ENCODE results near the gene DKC1. TPM values are rescaled to one million over a fixed set of nuclear protein-coding genes. Genes with fewer than 3 reads are reported as not detected.

Gene DKC1
- total and polyA plus RNA-seq, 2 donors from 2014 or later = 21.7 to 35.7 TPM

DNA sequence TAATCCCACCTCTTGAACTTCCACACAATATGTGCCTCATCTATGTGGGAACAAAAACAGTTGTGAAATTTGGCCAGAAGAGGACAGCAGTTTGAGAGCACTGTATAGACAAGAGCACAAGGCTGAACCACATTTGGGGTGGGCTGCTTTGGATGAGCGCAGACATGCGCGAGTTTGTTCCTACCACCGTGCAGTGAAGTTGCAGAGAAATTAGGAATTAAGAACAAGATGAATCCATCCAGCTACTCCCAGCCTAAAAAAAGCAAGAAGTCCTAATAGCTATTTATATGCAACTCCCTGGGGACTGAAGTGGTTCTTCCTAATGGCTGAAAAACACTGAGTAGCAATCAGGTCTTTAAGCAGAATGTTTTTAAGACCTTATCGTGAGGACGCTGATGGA lies 12.8 kb upstream of the DKC1 start:
- H3K9ac ChIP-seq (ENCODE audit: low read length in 3 of 3) = no peak overlapping the region
- H3K9me3 ChIP-seq (ENCODE audit: control insufficient read depth in 2 of 3, insufficient read depth in 1 of 3, low read length in 3 of 3) = no peaks in the 10 kb centered on the region
- peak overlapping the region; percentile 48 to 68 (median 59) for H3K4me3 ChIP-seq (ENCODE audit: low read length in 3 of 3)
- FAIRE-seq = no peak
- H3K4me1 ChIP-seq (ENCODE audit: control insufficient read depth in 2 of 3, insufficient read depth in 2 of 3, low read depth in 1 of 3, low read length in 3 of 3) = peaks cover 0 to 3% (median 0%) of the 10 kb centered on the region in 3 donors
- H3K27me3 ChIP-seq (ENCODE audit: control insufficient read depth, insufficient read depth, low read length) = peaks cover 10% of the 10 kb centered on the region
- no peaks in the 10 kb centered on the region for H3K36me3 ChIP-seq (ENCODE audit: control insufficient read depth in 2 of 3, insufficient read depth in 3 of 3, low read length in 3 of 3)
- TF ChIP-seq, protein P1, sequence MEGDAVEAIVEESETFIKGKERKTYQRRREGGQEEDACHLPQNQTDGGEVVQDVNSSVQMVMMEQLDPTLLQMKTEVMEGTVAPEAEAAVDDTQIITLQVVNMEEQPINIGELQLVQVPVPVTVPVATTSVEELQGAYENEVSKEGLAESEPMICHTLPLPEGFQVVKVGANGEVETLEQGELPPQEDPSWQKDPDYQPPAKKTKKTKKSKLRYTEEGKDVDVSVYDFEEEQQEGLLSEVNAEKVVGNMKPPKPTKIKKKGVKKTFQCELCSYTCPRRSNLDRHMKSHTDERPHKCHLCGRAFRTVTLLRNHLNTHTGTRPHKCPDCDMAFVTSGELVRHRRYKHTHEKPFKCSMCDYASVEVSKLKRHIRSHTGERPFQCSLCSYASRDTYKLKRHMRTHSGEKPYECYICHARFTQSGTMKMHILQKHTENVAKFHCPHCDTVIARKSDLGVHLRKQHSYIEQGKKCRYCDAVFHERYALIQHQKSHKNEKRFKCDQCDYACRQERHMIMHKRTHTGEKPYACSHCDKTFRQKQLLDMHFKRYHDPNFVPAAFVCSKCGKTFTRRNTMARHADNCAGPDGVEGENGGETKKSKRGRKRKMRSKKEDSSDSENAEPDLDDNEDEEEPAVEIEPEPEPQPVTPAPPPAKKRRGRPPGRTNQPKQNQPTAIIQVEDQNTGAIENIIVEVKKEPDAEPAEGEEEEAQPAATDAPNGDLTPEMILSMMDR (IDR thresholded peaks at IDR 0.05; ENCODE audit: borderline replicate concordance, extremely low read depth, insufficient read depth) = no peak
- peak in 1 of 5 donors; percentile 1 for DNase-seq
- H3K27ac ChIP-seq (ENCODE audit: low read depth in 2 of 2, low read length in 2 of 2) = no peak overlapping the region
- intact Hi-C loops (cut with DNase I) = no loop called here

DNA sequence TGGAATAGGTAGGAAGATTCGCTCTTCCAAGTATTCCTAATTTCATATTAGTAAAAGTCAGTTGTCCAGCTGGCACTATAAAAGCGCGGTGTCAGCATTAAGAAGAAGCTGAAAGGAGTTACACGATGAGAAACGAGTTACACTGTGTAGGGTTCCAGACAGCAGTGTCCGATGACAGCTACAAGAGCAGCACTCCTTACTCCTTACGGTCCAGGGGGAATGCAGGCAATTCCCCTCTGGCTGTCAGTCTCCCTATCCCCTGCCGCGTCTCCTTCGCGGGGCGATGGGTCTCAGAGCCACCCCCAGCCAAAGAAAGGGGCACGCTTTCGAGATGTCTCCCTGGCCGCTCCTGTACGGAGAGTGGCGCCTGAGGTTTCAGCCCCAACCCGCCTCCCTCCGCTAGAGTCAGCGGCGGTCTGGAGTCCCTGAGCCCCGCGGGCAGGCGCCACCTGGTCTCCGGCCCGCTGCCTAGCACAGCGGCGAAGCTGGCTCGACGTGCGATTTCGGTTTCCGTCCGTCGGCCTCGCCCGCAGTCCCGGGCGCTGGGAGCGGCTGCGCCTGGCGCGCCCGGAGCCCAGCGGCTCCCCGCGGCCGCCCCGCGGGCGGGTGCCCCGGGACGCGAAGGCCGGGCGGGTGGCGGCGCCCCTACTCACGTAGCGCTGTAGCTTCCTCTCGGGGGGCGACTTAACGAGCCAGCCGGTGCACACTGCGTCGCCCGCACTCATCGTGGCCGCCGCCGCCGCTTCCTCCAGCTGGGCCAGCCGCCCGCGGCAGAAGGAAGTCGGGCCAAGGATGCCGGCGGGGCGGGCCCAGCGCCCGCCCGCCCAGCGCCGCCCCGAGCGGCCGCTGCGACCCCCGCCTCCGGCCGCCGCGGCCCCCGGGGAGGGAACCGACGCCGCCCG lies 12.1 kb upstream of the DKC1 start, which contains the start of gene GAB3:
TSS of gene GAB3 (minus strand) at position 777 of the 902 bp plus-strand sequence. CDS start at position 725, 52 bp downstream.
- no peaks in the 10 kb centered on the region for H3K9me3 ChIP-seq (ENCODE audit: control insufficient read depth in 2 of 3, insufficient read depth in 1 of 3, low read length in 3 of 3)
- peak within 1 kb of the TSS; percentile 48 to 68 (median 59) for H3K4me3 ChIP-seq (ENCODE audit: low read length in 3 of 3)
- DNase-seq (peak; percentile 23 to 77 (median 35)), FAIRE-seq (no peak)
- H3K9ac ChIP-seq (ENCODE audit: low read length in 3 of 3) = peak within 1 kb of the TSS in 1 of 3 donors; percentile 58
- no peaks in the 10 kb centered on the region for H3K36me3 ChIP-seq (ENCODE audit: control insufficient read depth in 2 of 3, insufficient read depth in 3 of 3, low read length in 3 of 3)
- peaks cover 10% of the 10 kb centered on the region for H3K27me3 ChIP-seq (ENCODE audit: control insufficient read depth, insufficient read depth, low read length)
- peaks cover 0 to 3% (median 0%) of the 10 kb centered on the region in 3 donors for H3K4me1 ChIP-seq (ENCODE audit: control insufficient read depth in 2 of 3, insufficient read depth in 2 of 3, low read depth in 1 of 3, low read length in 3 of 3)
- H3K27ac ChIP-seq (ENCODE audit: low read depth in 2 of 2, low read length in 2 of 2) = no peak within 1 kb of the TSS
- TF ChIP-seq, protein P1 (IDR thresholded peaks at IDR 0.05; ENCODE audit: borderline replicate concordance, extremely low read depth, insufficient read depth) = no peak
- intact Hi-C loops (cut with DNase I) = no loop called here

DNA sequence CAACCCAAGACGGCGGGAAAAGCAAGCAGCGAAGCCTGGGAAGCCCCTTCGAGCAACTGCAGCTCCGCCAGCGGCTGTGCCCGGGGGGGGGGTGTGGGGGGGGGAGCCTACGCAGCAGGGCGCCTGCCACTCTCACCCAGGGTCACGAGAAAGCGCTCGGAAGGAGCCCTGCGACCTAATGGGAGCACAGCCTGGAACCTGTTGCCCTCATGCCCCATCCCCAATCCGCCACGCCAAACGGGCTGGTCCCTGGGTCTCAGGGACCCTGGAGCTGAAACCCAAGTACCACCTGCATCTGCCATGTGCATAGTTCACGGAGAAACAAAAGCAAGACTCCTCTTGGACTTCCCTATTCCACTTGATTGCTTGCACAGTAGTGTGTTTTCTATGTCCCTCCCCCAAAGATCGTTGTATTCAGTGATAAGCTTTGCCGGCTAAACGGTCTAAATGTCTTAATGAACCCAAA lies 11.4 kb upstream of the DKC1 start:
- Histone ChIP-seq H3K4me1 (ENCODE audit: control insufficient read depth in 2 of 3, insufficient read depth in 2 of 3, low read depth in 1 of 3, low read length in 3 of 3) (peaks cover 0 to 3% (median 0%) of the 10 kb centered on the region in 3 donors), H3K4me3 (ENCODE audit: low read length in 3 of 3) (peak overlapping the region in 1 of 3 donors; percentile 44), H3K9ac (ENCODE audit: low read length in 3 of 3) (no peak overlapping the region), H3K9me3 (ENCODE audit: control insufficient read depth in 2 of 3, insufficient read depth in 1 of 3, low read length in 3 of 3) (no peaks in the 10 kb centered on the region), H3K27ac (ENCODE audit: low read depth in 2 of 2, low read length in 2 of 2) (no peak overlapping the region), H3K36me3 (ENCODE audit: control insufficient read depth in 2 of 3, insufficient read depth in 3 of 3, low read length in 3 of 3) (no peaks in the 10 kb centered on the region), H3K27me3 (ENCODE audit: control insufficient read depth, insufficient read depth, low read length) (peaks cover 10% of the 10 kb centered on the region)
- FAIRE-seq (no peak), DNase-seq (peak in 1 of 5 donors; percentile 39)
- TF ChIP-seq, protein P1 (IDR thresholded peaks at IDR 0.05; ENCODE audit: borderline replicate concordance, extremely low read depth, insufficient read depth) = no peak
- intact Hi-C loops (cut with DNase I) = no loop called here

All from kidney (tissue), 14 donors.